HFF-Myc (cell line): ENCODE measurements around the gene SMARCA2.

ENCODE experiments used
- DNase-seq: peaks from one replicate; pipeline ENCODE4 v3.0.0-alpha.2; 2011; ENCODE audit warnings: low read depth; ENCODE audit errors: extremely low read depth
- H3K4me3 ChIP-seq: replicated peaks from 2 replicates; pipeline ENCODE4 v1.5.1; 2011; ENCODE audit warnings: low read depth, mild to moderate bottlenecking, control low read depth, low read length
- TF ChIP-seq, protein P1 (sequence below): IDR thresholded peaks from 2 replicates; pipeline ENCODE4 v1.5.1; 2012; ENCODE audit warnings: mild to moderate bottlenecking, low read depth, low read length, control low read depth; ENCODE audit errors: missing control alignments

The SMARCA2 gene

DNA sequence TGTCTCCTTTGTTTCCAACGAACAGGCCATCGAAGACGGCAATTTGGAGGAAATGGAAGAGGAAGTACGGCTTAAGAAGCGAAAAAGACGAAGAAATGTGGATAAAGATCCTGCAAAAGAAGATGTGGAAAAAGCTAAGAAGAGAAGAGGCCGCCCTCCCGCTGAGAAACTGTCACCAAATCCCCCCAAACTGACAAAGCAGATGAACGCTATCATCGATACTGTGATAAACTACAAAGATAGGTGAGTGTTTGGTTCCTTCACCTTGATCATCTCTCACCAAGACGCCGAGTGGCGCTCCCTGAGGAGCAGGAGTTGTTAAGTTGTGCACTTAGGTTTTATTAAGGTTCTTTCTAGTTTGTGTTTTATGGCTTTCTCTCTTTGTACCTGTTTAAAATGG is 146.5 kb downstream of the SMARCA2 start:
- no peak for DNase-seq
- no peak overlapping the region for H3K4me3 ChIP-seq
- TF ChIP-seq, protein P1, sequence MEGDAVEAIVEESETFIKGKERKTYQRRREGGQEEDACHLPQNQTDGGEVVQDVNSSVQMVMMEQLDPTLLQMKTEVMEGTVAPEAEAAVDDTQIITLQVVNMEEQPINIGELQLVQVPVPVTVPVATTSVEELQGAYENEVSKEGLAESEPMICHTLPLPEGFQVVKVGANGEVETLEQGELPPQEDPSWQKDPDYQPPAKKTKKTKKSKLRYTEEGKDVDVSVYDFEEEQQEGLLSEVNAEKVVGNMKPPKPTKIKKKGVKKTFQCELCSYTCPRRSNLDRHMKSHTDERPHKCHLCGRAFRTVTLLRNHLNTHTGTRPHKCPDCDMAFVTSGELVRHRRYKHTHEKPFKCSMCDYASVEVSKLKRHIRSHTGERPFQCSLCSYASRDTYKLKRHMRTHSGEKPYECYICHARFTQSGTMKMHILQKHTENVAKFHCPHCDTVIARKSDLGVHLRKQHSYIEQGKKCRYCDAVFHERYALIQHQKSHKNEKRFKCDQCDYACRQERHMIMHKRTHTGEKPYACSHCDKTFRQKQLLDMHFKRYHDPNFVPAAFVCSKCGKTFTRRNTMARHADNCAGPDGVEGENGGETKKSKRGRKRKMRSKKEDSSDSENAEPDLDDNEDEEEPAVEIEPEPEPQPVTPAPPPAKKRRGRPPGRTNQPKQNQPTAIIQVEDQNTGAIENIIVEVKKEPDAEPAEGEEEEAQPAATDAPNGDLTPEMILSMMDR = no peak

DNA sequence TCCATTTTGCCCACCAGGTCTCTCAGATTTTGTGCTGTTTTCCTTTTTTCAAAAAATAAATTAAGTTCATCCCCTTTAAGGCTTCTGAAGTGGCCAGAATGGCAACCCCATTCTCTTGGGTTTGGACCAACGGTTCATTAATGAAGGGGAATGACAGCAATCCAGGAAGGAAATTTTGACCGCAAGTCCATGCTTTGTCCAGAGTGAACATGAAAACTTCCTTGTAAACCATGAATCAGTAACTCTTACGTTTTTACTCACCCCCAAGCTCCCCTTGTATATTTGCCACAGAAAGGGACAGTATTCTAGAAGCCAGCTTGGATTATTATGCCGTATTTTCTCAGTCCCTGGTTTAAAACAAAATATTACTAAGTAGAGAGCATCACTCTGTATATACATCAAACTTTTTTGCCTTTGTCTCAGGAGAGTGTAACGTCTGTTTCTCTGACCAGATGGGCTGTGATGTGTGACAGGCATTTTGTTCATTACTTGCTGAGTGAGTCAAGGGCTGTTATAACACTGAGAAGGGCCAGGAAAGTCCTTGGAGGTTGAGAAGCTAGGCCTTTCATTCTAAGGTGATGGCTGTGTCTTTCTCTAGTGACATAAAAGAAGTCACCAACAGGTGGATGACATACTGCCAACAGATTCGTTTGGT is 148.2 kb downstream of the SMARCA2 start:
- DNase-seq = no peak
- H3K4me3 ChIP-seq = no peak overlapping the region
- TF ChIP-seq, protein P1 = no peak

DNA sequence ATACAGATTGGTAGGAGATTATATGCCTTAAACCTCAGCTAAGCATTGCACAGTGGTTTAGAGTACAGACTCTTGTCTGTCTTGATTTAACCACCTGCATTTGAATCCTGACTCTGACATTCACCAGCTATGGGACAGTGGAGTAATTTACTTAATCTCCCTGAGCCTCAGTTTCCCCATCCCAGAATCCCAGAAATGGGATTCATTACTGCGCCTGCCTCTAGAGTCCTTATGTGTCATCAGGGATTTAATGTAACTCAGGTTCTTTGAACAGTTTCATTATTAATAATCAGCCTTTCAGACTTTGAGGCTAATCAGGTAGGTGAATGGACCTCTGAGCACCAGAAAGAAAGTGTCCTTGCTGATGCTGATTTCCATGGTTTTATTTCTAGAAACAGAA is 149.1 kb downstream of the SMARCA2 start:
- TF ChIP-seq, protein P1 = no peak
- H3K4me3 ChIP-seq = no peak overlapping the region
- DNase-seq = no peak

DNA sequence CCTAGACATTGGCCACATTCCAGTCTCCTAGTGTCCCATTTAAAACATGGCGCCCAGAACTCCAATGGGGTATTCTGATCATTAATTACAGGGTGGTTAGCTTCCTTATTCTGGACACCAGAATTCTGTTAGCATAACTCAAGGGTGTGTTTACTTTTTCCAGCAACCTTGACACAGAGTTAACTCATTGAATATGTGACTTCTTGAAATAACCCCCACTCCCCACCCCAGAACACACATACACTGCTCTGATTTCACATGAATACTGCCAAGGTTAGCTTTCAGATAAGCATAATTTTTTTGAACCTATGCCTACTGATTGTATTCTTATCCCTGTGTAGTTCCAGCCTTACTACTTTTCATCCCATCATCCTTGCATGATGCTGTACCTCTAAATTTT is 151.1 kb downstream of the SMARCA2 start:
- TF ChIP-seq, protein P1 = no peak
- H3K4me3 ChIP-seq = no peak overlapping the region
- DNase-seq = no peak

DNA sequence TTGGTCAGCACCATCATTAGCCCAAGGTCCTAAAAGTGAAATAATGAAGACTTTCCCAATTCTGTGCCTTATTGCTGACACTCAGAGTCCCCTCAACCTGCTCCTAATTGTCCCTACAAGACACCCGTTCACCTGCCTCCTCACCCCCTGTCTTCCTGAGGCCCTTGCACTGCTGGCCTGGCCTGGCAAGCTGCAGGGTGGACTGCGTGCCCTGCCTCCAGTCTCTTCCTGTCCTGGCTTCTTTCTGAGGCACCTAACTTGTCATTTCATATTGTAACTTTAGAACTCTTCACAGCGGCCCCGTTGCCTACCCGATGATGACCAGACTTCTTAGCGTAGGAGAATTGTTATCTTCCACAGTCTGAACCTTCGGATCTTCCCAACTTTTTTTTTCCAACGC is 153.9 kb downstream of the SMARCA2 start:
- TF ChIP-seq, protein P1 = no peak
- no peak overlapping the region for H3K4me3 ChIP-seq
- DNase-seq = no peak

DNA sequence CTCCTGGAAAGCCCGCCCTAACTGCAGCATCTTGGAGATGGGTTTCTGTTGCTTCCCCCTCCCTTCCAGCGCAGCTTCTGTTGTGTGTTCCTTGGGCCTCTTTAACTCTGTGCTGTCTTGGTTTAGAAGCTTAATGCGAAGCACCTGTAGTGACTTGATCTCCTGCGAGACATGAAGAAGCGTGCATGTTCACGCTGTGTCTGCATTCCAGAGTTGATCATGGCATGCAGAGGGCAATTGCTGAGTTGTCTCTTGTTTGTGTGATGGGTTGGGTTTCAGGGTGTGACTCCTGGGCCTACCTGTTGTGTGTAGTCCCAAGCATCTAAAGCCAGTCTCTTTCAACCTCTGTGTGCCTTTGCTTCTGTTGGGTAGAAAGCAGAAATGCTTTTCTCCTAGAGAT is 155.6 kb downstream of the SMARCA2 start:
- H3K4me3 ChIP-seq = no peak overlapping the region
- no peak for DNase-seq
- TF ChIP-seq, protein P1 = no peak

DNA sequence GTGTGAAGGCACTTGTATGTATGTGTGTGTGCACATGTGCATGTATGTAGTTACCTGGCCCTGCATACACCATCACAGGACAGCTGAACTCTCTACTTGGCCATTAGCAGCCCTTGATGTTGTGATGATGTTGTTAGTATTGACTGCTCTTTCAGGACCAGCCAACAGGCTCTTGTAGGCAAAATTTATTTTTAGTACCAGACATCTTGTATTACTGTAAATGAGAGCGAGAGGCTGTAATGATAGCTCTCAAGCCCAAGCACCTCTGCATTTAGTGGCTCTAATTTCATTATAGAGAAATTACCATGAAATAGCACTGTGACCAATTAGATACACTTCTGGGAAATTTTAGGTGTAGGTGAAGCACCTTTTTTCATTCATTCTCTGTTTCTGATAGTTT is 158.0 kb downstream of the SMARCA2 start:
- DNase-seq = no peak
- TF ChIP-seq, protein P1 = no peak
- no peak overlapping the region for H3K4me3 ChIP-seq
